Mucosa of descending colon (tissue), 3 donors: Measurements from ENCODE around the gene SHF. TPM values are rescaled to one million over a fixed set of nuclear protein-coding genes. Genes with fewer than 3 reads are reported as not detected.
A peak's percentile ranks its signal among the peaks of the same experiment; 100 is the strongest.

ENCODE experiments used
- ATAC-seq: fragments of 200-7000 bp; cut with Tn5 transposase; one replicate; pipeline ENCODE4 v1.9.1; 2020; ENCODE audit warnings: mild to moderate bottlenecking, moderate library complexity
- DNase-seq, 3 donors: peaks; one replicate each; pipeline ENCODE4 v3.0.0-alpha.2; 2020
- H3K36me3 ChIP-seq: fragments of 200-600 bp; one replicate; pipeline ENCODE4 v1.8.0; 2021; ENCODE audit warnings: low read depth, mild to moderate bottlenecking
- H3K4me1 ChIP-seq: fragments of 200-600 bp; one replicate; pipeline ENCODE4 v1.8.0; 2021; ENCODE audit warnings: low read depth, mild to moderate bottlenecking
- H3K4me3 ChIP-seq: fragments of 200-600 bp; one replicate; pipeline ENCODE4 v1.8.0; 2021; ENCODE audit warnings: mild to moderate bottlenecking
- H3K9me3 ChIP-seq: fragments of 200-600 bp; one replicate; pipeline ENCODE4 v1.8.0; 2021; ENCODE audit warnings: mild to moderate bottlenecking
- CTCF ChIP-seq: fragments of 200-600 bp; IDR thresholded peaks from one replicate; pipeline ENCODE4 v1.8.0; 2022; ENCODE audit warnings: antibody characterized with exemption, mild to moderate bottlenecking
- intact Hi-C, 2 donors: fragments of 100-400 bp; cut with DNase I in 1 of 2; cut with micrococcal nuclease in 1 of 2; formaldehyde crosslinking; loops; one replicate each; pipeline versions ENCODE4 v1.11.0 to v1.11.1; 2022; cut with DNase I, micrococcal nuclease
- total RNA-seq, 3 donors: library from RNA; stranded (reverse); fragmentation: NEBNext Ultra II Directional in 2 of 3; extraction: Animal tissue kit (Norgen Biotek cat#: 25700) in 2 of 3; gene quantifications; one replicate each; pipeline versions ENCODE4 v1.2.1 to v1.2.4, GENCODE V29; 2021 to 2023
- donor health status: DM: no; HTN: no; CAD: no; lungs with moderate emphysema.
- donor health status: DM: no; HTN: no; CAD: no.
- donor health status: DM: no; HTN: yes; CAD: no.

The SHF gene
- total RNA-seq, 3 donors from 2014 or later, result 5.4 to 19.2 (median 14.9) TPM

DNA sequence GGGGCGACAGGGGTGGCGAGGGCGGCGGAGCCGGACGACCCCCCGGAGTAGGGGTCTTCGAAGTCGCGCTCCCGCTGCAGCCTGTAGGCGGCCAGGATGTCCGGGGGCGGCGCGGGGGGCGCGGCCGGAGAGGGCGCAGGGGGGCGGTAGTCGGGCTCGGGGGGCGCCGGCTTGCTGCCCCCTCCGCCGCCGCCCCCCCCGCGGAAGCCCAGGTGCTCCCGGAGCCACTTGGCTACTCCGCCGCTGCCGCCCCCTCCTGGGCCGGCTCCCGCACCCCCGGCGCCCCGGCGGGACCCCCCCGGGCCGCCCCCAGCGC is 230 bp downstream of the SHF start:
- no peak for ATAC-seq
- DNase-seq, result peak in 1 of 3 donors; percentile 43
- no peaks in the 10 kb centered on the region for H3K36me3 ChIP-seq
- peak overlapping the region; percentile 36 for H3K4me3 ChIP-seq
- intact Hi-C loops, result no loop called here
- TF ChIP-seq CTCF, result no peak
- no peaks in the 10 kb centered on the region for H3K9me3 ChIP-seq
- H3K4me1 ChIP-seq, result peaks cover 19% of the 10 kb centered on the region

- DNase-seq (peak in 1 of 3 donors; percentile 41), ATAC-seq (no peak)
- Histone ChIP-seq H3K4me3 (peak overlapping the region; percentile 36), H3K36me3 (no peaks in the 10 kb centered on the region), H3K9me3 (no peaks in the 10 kb centered on the region), H3K4me1 (peaks cover 19% of the 10 kb centered on the region)
- intact Hi-C loops, result no loop called here
- no peak for TF ChIP-seq CTCF
These were observed 792 bp downstream of the SHF start for GRCh38 chr15:45186771-45187577.

DNA sequence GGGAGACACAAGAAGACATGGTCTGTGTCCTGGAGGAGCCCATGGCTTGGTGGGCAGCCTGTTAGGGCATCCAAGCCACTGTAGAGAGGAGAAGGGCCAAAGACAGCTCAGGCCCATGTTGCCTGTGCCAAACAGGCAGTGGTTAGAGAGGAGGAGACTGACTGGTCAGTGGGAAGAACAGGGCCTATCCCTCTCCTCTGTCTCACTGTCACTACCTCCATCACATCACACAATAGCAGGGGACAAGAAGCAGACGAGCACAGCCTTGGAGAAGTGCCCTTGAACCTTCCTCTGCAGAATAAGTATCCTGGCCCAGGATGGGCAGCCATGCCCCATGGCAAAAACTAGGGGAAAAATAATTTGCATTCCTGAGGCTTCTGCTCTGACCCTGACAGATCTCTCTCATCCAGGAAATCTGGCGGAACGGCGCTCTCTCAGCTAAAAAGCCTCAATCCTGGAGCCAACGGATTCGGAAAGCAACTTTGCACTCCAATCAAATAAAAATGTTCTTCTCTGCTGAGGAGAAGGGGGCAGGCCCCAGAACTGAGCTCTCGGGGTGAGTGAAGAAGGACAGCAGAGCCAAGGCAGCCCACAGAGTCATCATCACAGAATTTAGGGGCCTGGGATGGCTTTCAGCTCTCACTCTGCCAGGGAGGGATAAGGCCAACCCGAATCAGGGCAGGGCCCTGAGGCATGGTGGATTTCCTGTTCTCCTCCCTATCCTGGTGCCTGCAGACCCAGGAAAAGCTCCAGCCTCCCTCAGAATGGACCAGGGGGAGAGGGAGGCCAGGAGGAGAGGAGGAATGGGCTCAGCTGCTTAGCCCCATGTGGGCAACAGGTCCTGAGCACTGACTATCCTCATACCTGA is 1.6 kb downstream of the SHF start:
- no peak overlapping the region for H3K4me3 ChIP-seq
- ATAC-seq, result peak; percentile 9
- peaks cover 19% of the 10 kb centered on the region for H3K4me1 ChIP-seq
- no peaks in the 10 kb centered on the region for H3K36me3 ChIP-seq
- no peak for TF ChIP-seq CTCF
- intact Hi-C loops, result no loop called here
- H3K9me3 ChIP-seq, result no peaks in the 10 kb centered on the region
- no peak for DNase-seq

- Histone ChIP-seq H3K4me1 (peaks cover 19% of the 10 kb centered on the region), H3K4me3 (no peak overlapping the region), H3K9me3 (no peaks in the 10 kb centered on the region), H3K36me3 (no peaks in the 10 kb centered on the region)
- intact Hi-C loops, result no loop called here
- DNase-seq (no peak), ATAC-seq (no peak)
- no peak for TF ChIP-seq CTCF
These were observed 2.5 kb downstream of the SHF start for GRCh38 chr15:45185069-45185779.

GRCh38 chr15:45184562-45185041 is 3.2 kb downstream of the SHF start:
- TF ChIP-seq CTCF, result no peak
- H3K4me3 ChIP-seq, result no peak overlapping the region
- no peak for DNase-seq
- peak; percentile 44 for ATAC-seq
- peaks cover 21% of the 10 kb centered on the region for H3K4me1 ChIP-seq
- H3K9me3 ChIP-seq, result no peaks in the 10 kb centered on the region
- intact Hi-C loops, result no loop called here
- H3K36me3 ChIP-seq, result no peaks in the 10 kb centered on the region
